ENCODE data around the gene C5orf47.
A peak's percentile ranks its signal among the peaks of the same experiment; 100 is the strongest.

Gene C5orf47, protein sequence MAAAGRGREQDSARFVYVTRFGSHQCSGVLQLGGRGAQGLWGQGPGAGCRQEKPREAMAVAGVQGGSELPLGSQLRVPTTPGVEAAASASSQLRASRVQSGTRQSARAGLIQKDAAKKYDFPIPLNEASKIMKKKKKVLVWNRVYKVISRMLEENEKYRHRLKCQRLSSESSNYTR

DNA sequence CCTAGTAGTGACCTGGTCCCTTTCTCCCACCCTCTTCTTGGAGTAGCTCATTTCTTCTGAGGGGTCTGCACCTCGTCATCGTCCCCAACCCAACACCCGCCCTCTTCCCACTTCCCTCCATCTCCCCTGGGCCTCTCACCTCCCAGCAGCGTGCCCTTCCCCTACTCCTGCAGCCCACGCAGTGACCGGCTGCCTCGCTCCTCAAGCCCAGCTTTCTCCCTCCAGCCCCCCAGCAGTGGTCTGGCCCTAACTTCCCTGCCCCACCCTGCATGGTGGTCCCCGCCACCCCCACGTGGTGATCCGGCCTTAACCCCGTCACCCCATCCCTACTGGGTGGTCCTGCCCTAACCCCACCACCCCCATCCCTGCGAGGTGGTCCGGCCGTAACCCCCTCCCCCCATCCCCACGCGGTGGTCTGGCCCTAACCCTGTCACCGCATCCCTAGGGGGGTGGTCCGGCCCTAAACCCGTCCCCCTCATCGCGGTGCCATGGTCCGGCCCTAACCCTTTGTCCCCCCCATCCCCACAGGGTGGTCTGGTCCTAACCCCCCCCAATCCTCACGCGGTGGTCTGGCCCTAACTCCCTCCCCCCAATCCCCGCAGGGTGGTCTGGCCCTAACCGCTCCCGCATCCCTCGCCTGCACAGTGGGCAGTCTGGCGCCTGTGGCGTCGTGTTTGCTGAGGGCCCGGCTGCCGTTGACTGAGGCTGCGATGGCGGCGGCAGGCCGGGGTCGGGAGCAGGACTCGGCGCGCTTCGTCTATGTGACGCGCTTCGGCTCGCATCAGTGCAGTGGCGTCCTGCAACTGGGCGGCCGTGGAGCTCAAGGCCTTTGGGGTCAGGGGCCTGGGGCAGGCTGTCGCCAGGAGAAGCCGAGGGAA, at the start of gene C5orf47:
Gene C5orf47, plus strand, starts transcription at position 617 of the 878 bp plus-strand sequence. Its CDS starts 94 bp downstream, at position 711.
- DNase-seq: no peak

DNA sequence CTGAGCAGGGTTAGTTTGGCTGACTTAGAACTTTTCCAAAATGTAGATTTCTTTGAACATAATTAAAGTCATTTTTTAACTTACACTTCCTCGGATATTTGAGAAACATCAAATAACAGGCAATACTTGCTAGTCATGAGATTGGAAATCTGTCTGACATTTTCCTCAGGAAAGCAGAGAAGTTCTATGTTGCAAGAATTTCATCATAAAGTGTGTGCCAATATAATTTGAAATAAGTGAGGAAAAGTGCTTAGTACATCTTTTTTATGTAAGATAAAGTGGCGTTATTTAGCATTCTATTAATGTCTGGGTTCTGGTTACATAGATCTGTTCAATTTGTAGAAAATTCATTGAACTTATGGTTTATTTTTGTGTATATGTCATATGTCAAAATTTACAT, 48.7 kb upstream of the C5orf47 start:
- no peak for DNase-seq

DNA sequence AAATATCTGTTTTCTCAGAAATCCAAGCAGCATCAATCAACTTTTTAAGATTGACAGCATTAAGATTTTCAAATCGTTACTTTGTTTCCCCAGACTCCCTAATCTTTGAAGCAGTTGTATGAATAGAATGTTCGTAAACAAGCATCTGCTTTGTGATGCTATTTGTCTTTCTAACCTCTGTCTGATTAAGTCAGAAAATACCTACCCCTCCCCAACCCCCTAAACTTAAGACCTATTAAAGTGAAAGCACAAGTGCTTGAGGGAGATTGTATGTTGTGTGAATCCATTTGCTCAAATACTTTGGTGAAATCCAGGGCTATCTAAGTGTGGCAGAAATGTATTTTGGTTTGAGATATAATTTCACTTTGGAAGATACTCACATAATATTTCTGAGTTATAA, 47.9 kb upstream of the C5orf47 start:
- DNase-seq: no peak

DNA sequence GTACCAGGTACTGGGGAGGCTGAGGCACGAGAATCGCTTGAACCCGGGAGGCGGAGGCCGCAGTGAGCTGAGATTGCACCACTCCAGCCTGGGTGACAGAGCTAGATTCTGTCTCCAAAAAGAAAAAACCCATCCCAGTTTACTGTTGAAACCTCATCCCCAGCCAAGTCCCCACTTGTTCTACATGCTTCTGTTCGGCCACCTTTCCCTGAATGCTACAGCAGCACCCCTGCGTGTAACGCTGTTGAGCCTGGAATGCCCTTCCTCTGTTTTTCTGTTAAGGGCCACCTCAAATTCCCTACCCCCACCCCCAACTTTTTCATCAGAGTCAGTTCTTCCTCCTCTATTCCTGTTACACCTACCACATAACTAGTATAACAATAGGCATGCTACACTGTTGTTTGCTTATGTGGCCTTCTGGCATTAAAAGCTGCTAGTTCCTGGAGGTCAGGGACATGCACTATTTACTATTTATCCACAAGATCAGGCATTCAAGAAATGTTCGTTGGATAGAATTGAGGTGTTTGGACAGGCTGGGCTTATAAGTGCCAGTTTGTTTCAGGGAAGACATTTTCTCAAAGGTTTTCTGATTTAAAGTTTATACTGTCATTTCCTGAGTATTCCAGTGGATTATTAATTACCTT, 47.1 kb upstream of the C5orf47 start:
- no peak for DNase-seq

DNA sequence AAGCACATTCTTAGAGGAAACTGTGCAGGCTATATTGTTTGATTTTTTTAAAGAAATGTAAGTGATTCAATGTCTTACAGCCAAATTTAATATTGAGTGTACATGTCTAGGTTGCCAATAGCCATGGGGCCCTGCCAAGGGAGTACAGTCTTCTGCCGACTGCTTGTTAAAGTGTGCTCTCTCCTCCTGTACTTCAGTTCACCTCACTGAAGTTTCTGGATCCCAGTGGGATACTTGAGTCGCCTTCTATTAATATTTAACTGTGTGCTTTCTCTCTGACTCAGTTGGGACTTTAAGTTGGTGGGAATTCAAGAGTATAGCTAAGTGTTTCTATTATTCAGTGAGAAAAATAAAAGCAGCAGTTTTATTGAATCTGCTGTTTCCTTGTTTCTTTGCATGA, 44.5 kb upstream of the C5orf47 start:
- DNase-seq: no peak

DNA sequence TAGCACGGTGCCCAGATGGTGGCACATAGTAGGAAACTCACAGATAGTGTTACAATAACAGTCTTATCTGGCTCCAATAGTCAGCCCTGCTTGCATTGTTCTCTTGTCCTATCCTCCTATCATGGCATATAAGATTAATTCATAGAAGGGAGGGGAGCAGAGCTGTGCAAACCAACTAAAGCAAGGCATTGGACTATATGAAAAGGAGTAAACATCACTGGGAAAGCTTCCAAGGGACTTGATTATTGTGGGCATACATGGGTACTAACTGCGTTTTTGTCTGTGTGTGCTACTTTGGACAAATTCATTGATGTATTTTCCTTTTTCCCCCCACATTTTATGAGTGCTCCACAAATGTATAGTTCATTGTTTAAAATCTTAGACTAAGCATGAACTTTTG, 43.8 kb upstream of the C5orf47 start:
- no peak for DNase-seq

DNA sequence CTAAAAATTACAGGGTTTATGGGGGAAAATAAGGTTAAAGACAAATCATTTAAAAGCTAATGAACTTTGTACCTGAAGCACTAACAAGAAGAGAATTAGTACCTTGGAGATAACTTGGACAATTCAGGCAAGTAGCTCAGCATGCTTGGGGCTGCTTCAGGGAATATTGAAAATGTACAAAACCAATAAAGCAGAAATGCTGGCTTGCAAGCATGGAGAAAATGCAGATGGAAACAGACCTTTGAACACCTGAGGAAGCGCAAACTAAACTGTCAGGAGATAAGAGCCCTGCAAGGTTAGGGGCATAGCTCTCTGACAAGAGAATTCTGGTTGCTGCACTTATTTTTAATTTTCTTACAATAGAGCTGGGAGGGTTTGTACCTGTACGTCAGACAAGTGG, 42.6 kb upstream of the C5orf47 start:
- DNase-seq: no peak

DNA sequence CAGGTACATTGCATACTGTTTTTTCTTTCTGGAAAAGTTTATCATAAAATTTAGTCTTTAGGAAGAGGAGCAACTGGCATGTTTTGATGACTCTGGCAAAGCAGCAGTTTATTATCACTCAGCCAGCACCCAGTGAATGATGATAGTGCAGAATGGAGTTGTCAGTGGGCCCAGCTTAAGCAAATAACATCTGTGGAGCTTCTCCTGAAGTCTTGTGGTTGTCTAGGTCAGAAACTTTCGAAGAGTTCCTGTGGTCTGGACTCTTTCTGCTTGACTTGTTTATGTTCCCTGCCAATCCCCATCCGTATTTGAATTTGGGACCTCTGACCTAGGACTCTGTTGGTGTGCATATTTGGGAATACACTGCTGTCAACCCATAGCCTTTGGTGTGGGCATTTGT, 38.1 kb upstream of the C5orf47 start:
- no peak for DNase-seq

DNA sequence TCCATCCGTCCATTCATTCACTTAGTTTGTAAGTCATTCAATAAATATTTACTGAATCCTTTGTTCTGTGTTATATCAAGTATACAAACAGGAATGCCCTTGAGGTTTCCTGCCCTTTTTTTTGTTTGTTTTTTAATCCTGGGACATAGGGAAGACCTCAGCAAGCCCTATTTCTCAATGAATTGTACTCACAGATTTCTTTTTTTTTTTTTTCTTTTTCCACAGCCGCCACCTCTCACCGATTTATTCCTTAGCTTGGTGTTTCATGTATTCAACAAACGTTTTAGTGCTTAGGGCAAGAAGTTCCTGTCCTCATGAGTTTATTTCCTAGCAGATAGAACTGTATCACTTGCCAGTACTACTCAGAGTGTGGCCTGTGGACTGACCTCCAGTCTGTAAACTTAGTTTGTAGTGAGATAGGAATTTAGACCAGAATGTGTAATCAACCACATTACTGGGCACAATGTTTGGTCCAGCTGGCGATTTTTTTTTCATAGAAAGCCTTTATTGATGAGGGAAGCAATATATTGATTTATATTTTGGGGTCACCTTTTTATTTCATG, 35.4 kb upstream of the C5orf47 start:
- DNase-seq: no peak

DNA sequence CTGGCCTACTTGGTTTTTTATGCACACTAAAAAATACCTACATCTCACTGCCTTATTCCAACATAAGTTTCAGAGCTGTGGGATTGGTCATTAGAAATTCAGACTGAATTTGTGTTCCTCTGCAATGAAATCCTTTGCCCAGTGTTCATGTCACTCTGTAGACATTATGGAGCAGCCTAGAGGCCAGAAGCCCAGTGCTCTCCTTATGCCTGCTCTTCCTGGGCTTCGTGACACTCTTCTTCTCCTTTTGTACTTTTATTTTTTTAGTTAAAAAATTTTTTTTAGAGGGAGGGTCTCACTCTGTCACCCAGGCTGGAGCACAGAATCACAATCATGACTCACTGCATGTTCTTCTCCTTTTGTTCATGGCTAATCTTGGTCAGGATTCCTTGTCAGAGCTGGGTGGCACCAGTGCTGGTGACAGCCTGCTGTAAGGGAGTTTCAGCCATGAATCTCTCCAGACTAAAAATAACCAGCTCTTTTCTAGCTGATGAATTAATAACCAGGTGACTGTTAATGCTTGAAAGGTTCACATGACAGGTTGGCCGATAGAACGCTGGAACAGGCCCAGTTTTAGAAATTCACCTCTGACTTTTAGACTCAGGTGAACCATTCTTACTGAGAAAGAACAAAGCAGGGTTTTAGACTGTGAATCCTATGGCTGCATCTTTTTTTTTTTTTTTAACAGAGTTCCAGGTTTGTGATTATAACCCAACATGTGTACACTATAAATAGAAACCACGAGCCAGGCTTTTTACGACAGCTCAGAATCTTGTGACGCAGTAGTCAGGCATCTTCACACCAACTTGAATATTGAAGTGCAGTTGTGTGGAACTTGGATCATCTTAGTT, 34.1 kb upstream of the C5orf47 start:
- peak; percentile 43 for DNase-seq

DNA sequence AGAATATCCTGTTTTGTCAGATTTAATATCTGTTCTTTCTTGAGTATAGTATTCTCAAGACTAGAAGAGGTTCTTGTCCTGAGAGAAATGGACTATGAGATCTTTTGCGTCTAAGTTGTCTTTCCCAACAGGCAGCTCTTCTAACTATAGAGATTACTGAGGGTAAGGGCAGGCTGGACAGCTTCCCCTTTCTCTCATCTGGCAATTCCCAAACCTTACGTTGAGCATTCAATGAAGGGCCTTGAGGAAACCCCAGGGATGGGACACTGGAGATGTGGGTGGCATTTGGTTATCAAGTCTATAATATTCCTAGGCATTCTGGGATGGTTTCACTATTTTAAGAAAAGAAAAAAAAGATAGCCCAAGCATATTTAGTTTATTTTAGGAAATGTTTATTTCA, 28.0 kb upstream of the C5orf47 start:
- no peak for DNase-seq

DNA sequence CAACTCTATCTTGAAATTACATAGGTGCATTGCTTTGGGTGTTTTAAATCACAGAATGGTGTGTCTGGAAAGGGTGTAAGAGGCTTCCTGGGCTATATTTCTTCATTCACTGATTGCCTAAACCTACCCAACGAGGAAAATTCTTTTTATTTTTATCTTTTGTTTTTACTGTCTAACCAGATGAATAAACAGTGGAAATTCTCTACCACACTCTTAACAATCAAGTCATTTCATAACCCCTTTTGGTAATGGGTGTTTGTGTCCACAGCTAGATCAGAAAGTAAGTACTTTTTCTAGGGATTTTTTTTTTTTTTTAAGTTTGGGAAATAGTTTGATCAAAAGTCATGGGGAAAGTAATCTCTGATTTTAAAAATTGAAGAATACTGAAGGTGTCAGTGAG, 27.6 kb upstream of the C5orf47 start:
- no peak for DNase-seq

DNA sequence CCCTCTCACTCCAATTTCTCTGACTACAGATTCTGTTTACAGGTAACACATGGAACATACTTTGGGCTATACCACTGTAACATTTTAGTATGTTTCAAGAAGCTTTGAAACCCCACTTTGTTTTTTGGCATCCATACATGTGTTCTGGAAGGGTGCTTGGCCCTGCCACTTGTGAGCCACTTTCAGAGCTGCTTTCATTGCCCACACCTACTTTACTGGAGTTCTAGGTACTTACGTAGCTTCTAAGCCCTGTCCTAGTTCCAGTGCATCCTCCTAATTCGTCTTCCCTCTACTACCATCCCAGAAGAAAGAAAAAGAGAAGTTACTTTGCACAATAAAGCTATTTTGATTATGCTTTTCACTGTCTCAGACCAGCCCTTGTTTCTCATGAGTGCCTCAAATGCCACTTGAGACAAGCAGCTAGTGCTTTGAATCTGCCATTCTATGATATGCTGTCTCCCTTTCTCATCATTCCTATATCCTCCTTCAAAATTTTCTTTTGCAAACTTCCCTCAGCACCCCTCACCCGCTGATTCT, 26.5 kb upstream of the C5orf47 start:
- DNase-seq: no peak

DNA sequence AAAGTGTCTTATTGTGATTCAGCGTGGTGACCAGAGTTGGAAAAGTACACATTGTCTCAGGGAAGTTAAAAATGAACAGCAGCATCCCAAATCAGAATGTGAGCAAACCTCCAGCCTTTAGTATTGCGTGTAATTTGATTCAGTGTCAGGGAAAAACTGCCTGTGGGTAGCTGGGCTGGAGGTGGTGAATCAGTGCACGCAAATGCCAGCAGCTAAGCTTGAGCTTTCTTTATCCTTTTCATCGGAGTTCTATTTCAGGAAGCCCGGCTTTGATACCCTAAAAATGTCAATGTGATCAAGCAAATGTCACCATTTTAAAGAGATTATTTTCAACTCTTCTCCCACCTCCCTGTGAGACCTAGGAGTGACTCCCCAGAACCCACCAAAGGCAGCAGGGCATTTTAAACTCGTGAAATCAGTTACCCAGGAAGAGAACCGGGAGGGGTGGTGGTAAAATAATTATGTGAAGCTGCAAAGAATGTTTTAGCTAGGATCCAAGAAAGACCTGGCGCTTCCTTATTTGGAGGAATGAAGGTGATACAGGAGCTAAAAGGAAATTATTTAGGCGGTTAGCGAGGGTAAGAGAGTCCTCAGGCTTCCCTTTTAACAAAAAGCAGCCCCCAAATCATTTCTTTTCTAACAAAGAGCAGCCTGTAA, 25.7 kb upstream of the C5orf47 start:
- peak; percentile 55 for DNase-seq

DNA sequence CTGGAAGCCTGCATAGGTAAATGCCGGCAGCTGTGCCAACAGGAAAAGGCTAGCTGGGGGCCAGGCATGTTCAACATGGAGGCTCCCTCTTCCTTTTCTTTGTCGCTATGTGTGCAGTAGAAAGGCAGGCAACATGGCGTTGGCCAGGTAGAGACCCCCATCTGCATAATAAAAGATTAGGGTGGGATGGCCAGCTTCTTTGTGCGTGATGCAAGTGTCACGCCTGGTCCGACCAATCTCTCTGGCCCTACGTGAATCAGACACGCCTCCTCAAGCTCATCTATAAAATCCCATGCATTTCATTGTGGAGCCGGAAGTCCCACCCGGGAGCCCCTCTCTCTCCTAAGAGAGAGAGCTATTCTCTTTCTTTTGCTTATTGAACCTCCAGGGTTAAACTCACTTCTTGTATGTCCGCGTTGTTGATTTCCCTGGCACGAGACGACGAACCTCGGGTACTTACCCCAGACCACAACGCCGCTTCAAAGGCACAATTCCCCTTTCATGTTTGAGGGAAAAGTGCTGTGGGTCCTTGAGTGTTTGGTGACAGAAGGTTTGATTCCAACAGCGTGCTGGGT, 25.0 kb upstream of the C5orf47 start:
- DNase-seq: no peak

DNA sequence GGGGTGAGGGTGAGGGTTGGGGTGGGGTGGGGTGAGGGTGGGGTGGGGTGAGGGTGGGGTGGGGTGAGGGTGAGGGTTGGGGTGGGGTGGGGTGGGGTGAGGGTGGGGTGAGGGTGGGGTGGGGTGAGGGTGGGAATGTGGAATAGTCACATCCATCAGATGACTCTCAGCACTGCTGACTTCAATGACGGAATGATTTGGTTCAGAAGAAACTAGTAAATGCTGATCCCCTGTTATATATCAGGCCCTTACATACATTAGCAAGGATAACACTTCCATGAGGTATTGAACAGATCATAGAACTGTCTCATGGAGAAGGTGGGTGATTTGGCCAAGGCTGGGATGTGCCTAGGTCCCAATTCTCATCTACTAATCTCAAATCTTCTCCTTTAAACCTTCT, 24.5 kb upstream of the C5orf47 start:
- DNase-seq: no peak

DNA sequence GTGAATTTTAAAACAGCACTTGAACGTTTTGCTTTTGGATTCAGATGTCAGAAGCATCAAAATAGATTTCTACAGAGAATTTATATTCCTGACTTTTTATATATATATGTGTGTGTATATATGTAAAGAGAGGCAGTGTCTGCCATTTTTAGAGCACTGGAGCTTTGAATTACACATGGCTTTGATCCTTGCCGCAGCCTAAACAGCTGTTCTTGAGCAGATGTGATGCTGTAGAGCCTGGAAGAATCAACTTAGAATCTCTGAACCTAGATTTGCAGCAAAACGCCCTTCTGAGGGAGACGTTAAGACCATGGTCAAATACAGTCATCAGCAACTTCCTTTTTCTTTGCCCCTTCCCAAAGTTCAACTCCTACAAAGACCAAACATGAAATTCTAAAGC, 21.7 kb upstream of the C5orf47 start:
- no peak for DNase-seq

DNA sequence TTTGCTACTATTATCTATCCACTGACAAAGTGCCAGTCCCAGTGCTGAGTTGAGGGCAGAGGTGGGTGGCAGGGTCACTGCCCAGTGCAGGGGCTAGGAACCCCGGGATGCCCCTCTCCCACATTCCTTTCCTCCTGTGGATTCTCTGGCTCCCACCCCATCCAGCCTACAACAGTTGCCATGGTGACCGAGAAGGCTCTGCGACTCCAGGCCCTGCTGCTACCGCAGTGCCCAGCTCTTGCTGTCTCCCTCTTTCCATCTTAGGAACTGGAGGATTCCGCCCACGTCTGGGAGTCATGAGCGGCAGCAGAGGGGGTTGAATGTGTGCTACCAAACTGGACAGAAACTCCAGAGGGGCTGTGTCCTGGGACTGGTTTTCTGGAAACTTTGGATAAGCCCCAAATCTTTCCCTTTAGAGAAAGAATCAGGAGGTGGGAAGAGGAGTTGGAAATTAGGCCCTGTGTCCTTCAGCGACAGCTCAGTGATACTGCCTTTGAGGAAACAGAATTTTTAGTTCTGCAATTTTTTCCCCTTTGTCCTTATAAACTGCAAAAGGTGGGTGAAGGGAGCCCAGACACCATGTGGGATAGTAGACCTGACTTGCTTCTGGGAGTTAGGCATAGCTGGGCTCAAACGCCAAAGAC, 20.7 kb upstream of the C5orf47 start:
- no peak for DNase-seq

DNA sequence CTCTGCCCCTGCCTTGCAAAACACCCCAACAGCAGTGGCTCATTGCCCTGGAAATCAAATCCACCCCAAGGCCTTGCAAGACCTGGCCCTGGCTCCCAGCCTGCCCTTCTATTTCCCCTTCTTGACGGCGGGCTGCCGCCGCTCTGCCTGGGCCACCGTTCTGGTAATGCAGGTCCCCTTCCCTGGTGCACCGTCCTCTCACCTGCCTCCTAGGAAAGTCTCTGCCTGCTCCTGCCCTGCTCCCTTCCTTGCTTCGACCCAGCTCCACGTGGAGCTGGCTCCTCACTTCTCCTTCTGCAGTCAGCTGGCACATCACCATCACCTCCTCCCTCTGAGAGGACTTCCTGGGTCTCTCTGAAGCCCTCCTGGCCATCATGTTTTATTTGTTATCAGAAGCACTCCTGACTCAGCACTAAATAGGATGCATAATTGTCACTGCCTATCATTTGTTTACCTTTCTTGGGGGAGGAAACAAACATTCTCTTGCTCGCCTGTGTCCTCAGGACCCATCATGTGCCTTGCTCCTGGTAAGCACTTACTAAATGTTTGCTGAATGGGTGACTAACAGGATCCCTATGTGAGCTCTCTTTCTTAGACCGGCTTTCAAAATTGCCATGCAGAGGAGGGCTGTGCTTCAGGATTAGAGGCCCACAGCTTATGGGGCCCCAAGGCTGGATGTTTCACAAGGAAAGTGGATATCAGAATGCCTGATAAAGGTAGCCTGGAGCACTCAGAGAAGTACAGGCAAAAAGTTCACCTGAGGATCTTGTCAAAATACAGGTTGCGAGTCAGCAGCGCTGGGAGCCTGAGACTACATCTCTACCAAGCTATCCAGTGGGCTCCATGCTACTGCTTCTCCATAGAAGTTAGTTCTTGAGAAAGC, 19.6 kb upstream of the C5orf47 start:
- DNase-seq: peak; percentile 30
